ENCODE measurements around the gene CFAP141.

Gene CFAP141

DNA sequence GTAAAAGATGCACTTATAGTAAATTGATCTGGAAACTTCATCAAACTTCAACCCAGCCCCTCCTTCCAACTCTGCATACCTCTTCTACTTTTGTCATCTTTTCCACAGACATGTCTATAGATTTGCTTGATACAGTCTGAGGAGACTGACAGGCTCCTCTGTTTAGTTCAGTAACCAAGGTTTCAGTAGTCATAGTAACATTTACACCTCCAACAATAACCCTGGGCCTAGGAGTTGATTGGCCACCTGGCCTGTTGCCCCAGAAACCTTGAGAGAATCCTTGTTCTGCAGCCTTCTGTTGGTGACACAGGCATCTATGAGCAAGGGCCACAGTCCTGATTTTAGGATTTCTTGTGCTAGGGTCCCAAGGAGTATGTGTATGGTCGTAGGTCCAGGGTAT is at the start of gene CFAP141:
TSS of gene CFAP141 (minus strand) at position 138 of the 400 bp plus-strand sequence. CDS start at position 112, 26 bp downstream.
- no peak within 1 kb of the TSS for H3K4me3 ChIP-seq
- no peak within 1 kb of the TSS for H3K27ac ChIP-seq
- TF ChIP-seq, protein P1, sequence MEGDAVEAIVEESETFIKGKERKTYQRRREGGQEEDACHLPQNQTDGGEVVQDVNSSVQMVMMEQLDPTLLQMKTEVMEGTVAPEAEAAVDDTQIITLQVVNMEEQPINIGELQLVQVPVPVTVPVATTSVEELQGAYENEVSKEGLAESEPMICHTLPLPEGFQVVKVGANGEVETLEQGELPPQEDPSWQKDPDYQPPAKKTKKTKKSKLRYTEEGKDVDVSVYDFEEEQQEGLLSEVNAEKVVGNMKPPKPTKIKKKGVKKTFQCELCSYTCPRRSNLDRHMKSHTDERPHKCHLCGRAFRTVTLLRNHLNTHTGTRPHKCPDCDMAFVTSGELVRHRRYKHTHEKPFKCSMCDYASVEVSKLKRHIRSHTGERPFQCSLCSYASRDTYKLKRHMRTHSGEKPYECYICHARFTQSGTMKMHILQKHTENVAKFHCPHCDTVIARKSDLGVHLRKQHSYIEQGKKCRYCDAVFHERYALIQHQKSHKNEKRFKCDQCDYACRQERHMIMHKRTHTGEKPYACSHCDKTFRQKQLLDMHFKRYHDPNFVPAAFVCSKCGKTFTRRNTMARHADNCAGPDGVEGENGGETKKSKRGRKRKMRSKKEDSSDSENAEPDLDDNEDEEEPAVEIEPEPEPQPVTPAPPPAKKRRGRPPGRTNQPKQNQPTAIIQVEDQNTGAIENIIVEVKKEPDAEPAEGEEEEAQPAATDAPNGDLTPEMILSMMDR (IDR thresholded peaks at IDR 0.05) = no peak
- no peak for DNase-seq (ENCODE audit: low spot score)

GRCh38 chr1:154253671-154254070 is 47.5 kb upstream of the CFAP141 start:
- TF ChIP-seq, protein P1 (IDR thresholded peaks at IDR 0.05) = no peak
- Histone ChIP-seq H3K27ac (no peak overlapping the region), H3K4me3 (no peak overlapping the region)
- no peak for DNase-seq (ENCODE audit: low spot score)

DNA sequence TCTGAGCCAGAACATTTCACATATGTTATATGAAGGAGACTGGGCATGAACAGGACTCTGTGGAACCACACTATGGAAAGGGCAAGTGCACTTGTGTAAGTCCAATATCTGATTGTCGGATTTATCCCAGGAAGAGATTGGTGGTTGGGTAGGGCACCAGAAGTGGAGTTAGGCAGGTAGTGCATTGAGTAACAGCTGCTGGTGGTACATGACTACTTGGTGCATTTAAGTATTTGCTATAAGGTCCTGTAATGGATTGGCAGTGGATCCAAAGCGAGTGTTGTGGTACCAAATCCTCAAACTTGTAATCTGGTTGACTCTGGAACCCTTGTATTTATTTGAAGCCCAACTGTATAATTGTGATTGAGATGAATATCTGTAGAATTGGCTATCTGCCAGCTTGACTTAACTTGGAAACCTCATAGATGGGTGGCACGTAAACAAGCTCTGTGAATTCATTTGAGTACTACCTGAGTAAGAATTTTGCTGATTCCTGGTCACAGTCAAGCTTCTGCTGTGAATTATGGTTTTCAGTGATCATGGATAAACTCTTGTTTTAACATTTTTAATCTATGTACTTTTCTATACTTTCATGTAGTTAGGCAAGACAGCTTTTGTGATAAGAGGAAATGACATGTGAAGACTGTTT is 35.7 kb upstream of the CFAP141 start:
- no peak overlapping the region for H3K27ac ChIP-seq
- TF ChIP-seq, protein P1 (IDR thresholded peaks at IDR 0.05) = no peak
- no peak for DNase-seq (ENCODE audit: low spot score)
- H3K4me3 ChIP-seq = no peak overlapping the region

GRCh38 chr1:154240294-154240833 is 34.2 kb upstream of the CFAP141 start:
- DNase-seq (ENCODE audit: low spot score) = no peak
- H3K4me3 ChIP-seq = no peak overlapping the region
- H3K27ac ChIP-seq = no peak overlapping the region
- TF ChIP-seq, protein P1 (IDR thresholded peaks at IDR 0.05) = no peak

DNA sequence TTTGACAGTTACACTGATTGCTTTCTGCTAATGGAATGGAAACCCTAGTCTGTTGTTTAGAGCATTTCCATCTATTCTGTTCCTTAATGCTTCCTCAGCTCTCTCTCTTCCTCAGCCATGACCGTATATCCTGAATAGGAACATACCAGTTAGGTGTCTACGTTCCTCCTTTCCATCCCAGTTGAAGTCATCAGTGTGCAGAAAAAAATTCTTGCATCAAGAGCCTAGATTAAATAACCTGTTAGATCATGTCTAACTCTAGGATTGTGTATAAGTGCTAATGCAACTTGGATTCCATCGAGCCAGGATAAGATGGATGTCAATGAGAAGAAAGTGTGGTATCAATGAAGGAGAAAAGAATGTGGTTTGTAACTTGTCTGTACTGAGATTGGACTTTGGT is 33.4 kb upstream of the CFAP141 start:
- no peak overlapping the region for H3K27ac ChIP-seq
- DNase-seq (ENCODE audit: low spot score) = no peak
- TF ChIP-seq, protein P1 (IDR thresholded peaks at IDR 0.05) = no peak
- no peak overlapping the region for H3K4me3 ChIP-seq

GRCh38 chr1:154237880-154238506 is 31.9 kb upstream of the CFAP141 start:
- TF ChIP-seq, protein P1 (IDR thresholded peaks at IDR 0.05) = no peak
- H3K27ac ChIP-seq = no peak overlapping the region
- DNase-seq (ENCODE audit: low spot score) = no peak
- no peak overlapping the region for H3K4me3 ChIP-seq

GRCh38 chr1:154237435-154237834 is 31.3 kb upstream of the CFAP141 start:
- no peak for DNase-seq (ENCODE audit: low spot score)
- Histone ChIP-seq H3K4me3 (no peak overlapping the region), H3K27ac (no peak overlapping the region)

More at GRCh38 chr1:154237435-154237834, 31.3 kb upstream of the CFAP141 start:
- TF ChIP-seq, protein P1 (IDR thresholded peaks at IDR 0.05) = no peak
